ENCODE results near the gene RNF5. TPM values are rescaled to one million over a fixed set of nuclear protein-coding genes. Genes with fewer than 3 reads are reported as not detected.

RNF5 gene
- total and polyA plus RNA-seq, 10 of the 15 experiments (the other 5 are each of a cell fraction or from before 2014, with no cell fraction given), result 31.4 to 114 (median 62.8) TPM

DNA sequence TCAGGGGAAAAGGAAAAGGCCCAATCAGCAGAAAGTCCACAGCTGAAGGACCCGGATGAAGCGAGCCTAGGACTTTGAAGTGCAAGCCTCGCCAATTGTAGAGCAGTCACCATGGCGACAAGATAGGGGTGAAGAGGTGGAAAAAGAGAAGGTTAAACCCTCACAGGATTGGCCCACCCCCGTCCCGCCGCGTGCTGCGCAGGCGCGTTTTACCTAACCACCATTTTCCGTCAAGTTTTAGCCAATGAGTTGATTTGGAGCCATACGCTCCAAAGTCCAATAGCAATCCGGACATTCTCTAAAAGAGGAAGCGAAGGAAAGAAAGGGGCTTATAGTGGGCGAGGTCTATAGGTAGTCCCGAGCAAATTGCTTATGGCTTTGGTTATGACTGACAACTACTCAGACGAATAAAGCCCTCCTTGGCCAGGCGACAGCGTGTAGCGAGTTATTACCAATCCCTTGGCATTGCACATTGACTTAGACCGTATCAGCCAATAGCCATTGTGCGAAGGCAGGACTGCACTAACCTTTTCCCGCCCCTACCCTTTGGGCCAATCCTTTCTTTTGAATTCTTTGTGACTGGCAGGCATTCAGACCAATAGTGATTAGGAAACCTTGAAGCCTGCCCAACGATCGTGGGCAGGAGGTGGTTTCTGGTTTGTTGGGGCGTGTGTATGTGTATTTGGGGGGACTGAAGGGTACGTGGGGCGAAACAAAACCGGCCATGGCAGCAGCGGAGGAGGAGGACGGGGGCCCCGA lies at the start of gene RNF5 (continued):
- TF ChIP-seq RAD21 (IDR thresholded peaks at IDR 0.05; ENCODE audit: insufficient read depth, low read depth, low read length) (no peak), CHD4 (IDR thresholded peaks at IDR 0.05) (no peak), RUNX3 (IDR thresholded peaks at IDR 0.05; ENCODE audit: low read length) (peak; percentile 65; the same call in 1 of the 2 replicates), ATF2 (IDR thresholded peaks at IDR 0.05; ENCODE audit: low read length) (no peak), BMI1 (IDR thresholded peaks at IDR 0.05; ENCODE audit: borderline replicate concordance) (peak; percentile 98), ZNF384 (IDR thresholded peaks at IDR 0.05; ENCODE audit: borderline replicate concordance, low read depth, low read length) (no peak), RB1 (IDR thresholded peaks at IDR 0.05; ENCODE audit: borderline replicate concordance) (no peak), MAX (IDR thresholded peaks at IDR 0.05; ENCODE audit: low read depth, low read length) (peak; percentile 35; the same call in 1 of the 2 replicates), TCF3 (IDR thresholded peaks at IDR 0.05; ENCODE audit: borderline replicate concordance, insufficient read depth, low read depth, low read length) (no peak), CBFB (IDR thresholded peaks at IDR 0.05; ENCODE audit: low read depth) (no peak; the same call in 1 of the 2 replicates), FOXM1 (IDR thresholded peaks at IDR 0.05; ENCODE audit: low read depth, low read length) (no peak; the same call in 1 of the 2 replicates), STAT1 (conservative IDR thresholded peaks at IDR 0.05) (no peak), MTA2 (IDR thresholded peaks at IDR 0.05; ENCODE audit: low read depth) (no peak), PML (IDR thresholded peaks at IDR 0.05; ENCODE audit: low read length) (no peak), HDAC6 (IDR thresholded peaks at IDR 0.05; ENCODE audit: unreplicated experiment) (no peak), NFXL1 (IDR thresholded peaks at IDR 0.05; ENCODE audit: borderline replicate concordance) (no peak), HDGF (IDR thresholded peaks at IDR 0.05) (peak; percentile 70; the same call in 1 of the 2 replicates), EP300 (IDR thresholded peaks at IDR 0.05; ENCODE audit: borderline replicate concordance in 1 of 2, control insufficient read depth in 1 of 2, low read depth in 2 of 2, low read length in 2 of 2) (no peak), ZNF622 (IDR thresholded peaks at IDR 0.05) (no peak)

All from GM12878 (cell line).